ENCODE data around the gene TOE1.

TOE1 gene

GRCh38 chr1:45332346-45332720 lies 7.6 kb upstream of the TOE1 start:
- no peak overlapping the region for H2BK120ac ChIP-seq (ENCODE audit: insufficient read depth, low read length, poor library complexity)
- H3K27ac ChIP-seq (ENCODE audit: low read depth, low read length), result no peak overlapping the region
- no peak overlapping the region for H4K91ac ChIP-seq (ENCODE audit: low read depth, low read length)
- no peak overlapping the region for H3K14ac ChIP-seq (ENCODE audit: low read length)
- H3K36me3 ChIP-seq (ENCODE audit: control insufficient read depth in 1 of 2, insufficient read depth in 2 of 2, low read length in 2 of 2), result peaks cover 16 to 20% of the 10 kb centered on the region in 2 experiments
- H3K18ac ChIP-seq (ENCODE audit: low read length), result no peak overlapping the region
- H3K9me3 ChIP-seq (ENCODE audit: insufficient read depth, low read depth, low read length), result peaks cover under 1% of the 10 kb centered on the region
- H3K4me3 ChIP-seq (ENCODE audit: low read depth, low read length), result no peak overlapping the region
- no peak overlapping the region for H2AFZ ChIP-seq (ENCODE audit: insufficient read depth, low read length, poor library complexity)
- no peak overlapping the region for H2AK5ac ChIP-seq (ENCODE audit: low read length)
- H2BK12ac ChIP-seq (ENCODE audit: low read length), result no peak overlapping the region
- no peaks in the 10 kb centered on the region for H3K79me2 ChIP-seq (ENCODE audit: control insufficient read depth, insufficient read depth, low read length, poor library complexity)
- H3K4me1 ChIP-seq (ENCODE audit: control insufficient read depth in 1 of 2, insufficient read depth in 2 of 2, low read length in 2 of 2), result peaks cover 21 to 34% of the 10 kb centered on the region in 2 experiments
- DNase-seq, result no peak
- WGBS (ENCODE audit: extremely low coverage, insufficient coverage, insufficient read length), result no CpG with 5 or more reads among the region's 10 CpGs
- no peak overlapping the region for H4K12ac ChIP-seq (ENCODE audit: low read depth, low read length)
- no peak overlapping the region for H4K8ac ChIP-seq (ENCODE audit: low read depth, low read length)
- no peaks in the 10 kb centered on the region for H3K27me3 ChIP-seq (ENCODE audit: insufficient read depth, low read length)
- H3K9ac ChIP-seq (ENCODE audit: low read length), result no peak overlapping the region
- H3K23ac ChIP-seq (ENCODE audit: low read length), result no peak overlapping the region
- peaks cover 4% of the 10 kb centered on the region for H3K79me1 ChIP-seq (ENCODE audit: low read length)
- no peak overlapping the region for H3K4me2 ChIP-seq (ENCODE audit: low read length)
- H2BK5ac ChIP-seq (ENCODE audit: low read depth, low read length, poor library complexity), result no peak overlapping the region
- H3K4ac ChIP-seq (ENCODE audit: low read depth, low read length), result no peak overlapping the region

- no peak overlapping the region for H4K8ac ChIP-seq (ENCODE audit: low read depth, low read length)
- H4K12ac ChIP-seq (ENCODE audit: low read depth, low read length), result no peak overlapping the region
- no peak overlapping the region for H2BK120ac ChIP-seq (ENCODE audit: insufficient read depth, low read length, poor library complexity)
- no peak overlapping the region for H3K14ac ChIP-seq (ENCODE audit: low read length)
- no peak overlapping the region for H3K4me2 ChIP-seq (ENCODE audit: low read length)
- H2AFZ ChIP-seq (ENCODE audit: insufficient read depth, low read length, poor library complexity), result no peak overlapping the region
- no CpG with 5 or more reads among the region's 9 CpGs for WGBS (ENCODE audit: extremely low coverage, insufficient coverage, insufficient read length)
- H3K9ac ChIP-seq (ENCODE audit: low read length), result no peak overlapping the region
- peaks cover 4% of the 10 kb centered on the region for H3K79me1 ChIP-seq (ENCODE audit: low read length)
- no peak overlapping the region for H4K91ac ChIP-seq (ENCODE audit: low read depth, low read length)
- H3K23ac ChIP-seq (ENCODE audit: low read length), result no peak overlapping the region
- H3K9me3 ChIP-seq (ENCODE audit: insufficient read depth, low read depth, low read length), result no peaks in the 10 kb centered on the region
- H2AK5ac ChIP-seq (ENCODE audit: low read length), result no peak overlapping the region
- peaks cover 14 to 20% of the 10 kb centered on the region in 2 experiments for H3K36me3 ChIP-seq (ENCODE audit: control insufficient read depth in 1 of 2, insufficient read depth in 2 of 2, low read length in 2 of 2)
- H3K27ac ChIP-seq (ENCODE audit: low read depth, low read length), result no peak overlapping the region
- peak in 1 of 2 donors; percentile 35 for DNase-seq
- no peaks in the 10 kb centered on the region for H3K27me3 ChIP-seq (ENCODE audit: insufficient read depth, low read length)
- H3K4me3 ChIP-seq (ENCODE audit: low read depth, low read length), result no peak overlapping the region
- H3K4ac ChIP-seq (ENCODE audit: low read depth, low read length), result no peak overlapping the region
- no peak overlapping the region for H2BK12ac ChIP-seq (ENCODE audit: low read length)
- no peak overlapping the region for H3K18ac ChIP-seq (ENCODE audit: low read length)
- H2BK5ac ChIP-seq (ENCODE audit: low read depth, low read length, poor library complexity), result no peak overlapping the region
- H3K79me2 ChIP-seq (ENCODE audit: control insufficient read depth, insufficient read depth, low read length, poor library complexity), result peaks cover 2% of the 10 kb centered on the region
- H3K4me1 ChIP-seq (ENCODE audit: control insufficient read depth in 1 of 2, insufficient read depth in 2 of 2, low read length in 2 of 2), result peaks cover 4 to 15% of the 10 kb centered on the region in 2 experiments
Measured at GRCh38 chr1:45334308-45335245, 5.4 kb upstream of the TOE1 start.

- H3K4me2 ChIP-seq (ENCODE audit: low read length), result no peak overlapping the region
- peaks cover 10% of the 10 kb centered on the region for H3K79me1 ChIP-seq (ENCODE audit: low read length)
- H2BK5ac ChIP-seq (ENCODE audit: low read depth, low read length, poor library complexity), result no peak overlapping the region
- no peaks in the 10 kb centered on the region for H3K27me3 ChIP-seq (ENCODE audit: insufficient read depth, low read length)
- H3K4me1 ChIP-seq (ENCODE audit: control insufficient read depth in 1 of 2, insufficient read depth in 2 of 2, low read length in 2 of 2), result peaks cover 6 to 15% of the 10 kb centered on the region in 2 experiments
- no CpG with 5 or more reads among the region's 4 CpGs for WGBS (ENCODE audit: extremely low coverage, insufficient coverage, insufficient read length)
- DNase-seq, result peak in 1 of 2 donors; percentile 66
- H3K4me3 ChIP-seq (ENCODE audit: low read depth, low read length), result no peak overlapping the region
- H3K14ac ChIP-seq (ENCODE audit: low read length), result no peak overlapping the region
- H2AK5ac ChIP-seq (ENCODE audit: low read length), result no peak overlapping the region
- peak overlapping the region; percentile 12 for H2BK12ac ChIP-seq (ENCODE audit: low read length)
- no peaks in the 10 kb centered on the region for H3K9me3 ChIP-seq (ENCODE audit: insufficient read depth, low read depth, low read length)
- H4K91ac ChIP-seq (ENCODE audit: low read depth, low read length), result peak overlapping the region; percentile 30
- no peak overlapping the region for H3K4ac ChIP-seq (ENCODE audit: low read depth, low read length)
- H2BK120ac ChIP-seq (ENCODE audit: insufficient read depth, low read length, poor library complexity), result no peak overlapping the region
- peaks cover 14 to 20% of the 10 kb centered on the region in 2 experiments for H3K36me3 ChIP-seq (ENCODE audit: control insufficient read depth in 1 of 2, insufficient read depth in 2 of 2, low read length in 2 of 2)
- no peak overlapping the region for H2AFZ ChIP-seq (ENCODE audit: insufficient read depth, low read length, poor library complexity)
- H3K9ac ChIP-seq (ENCODE audit: low read length), result no peak overlapping the region
- H3K27ac ChIP-seq (ENCODE audit: low read depth, low read length), result peak overlapping the region; percentile 48
- no peak overlapping the region for H4K12ac ChIP-seq (ENCODE audit: low read depth, low read length)
- H3K18ac ChIP-seq (ENCODE audit: low read length), result no peak overlapping the region
- H3K23ac ChIP-seq (ENCODE audit: low read length), result no peak overlapping the region
- H4K8ac ChIP-seq (ENCODE audit: low read depth, low read length), result no peak overlapping the region
- peaks cover 6% of the 10 kb centered on the region for H3K79me2 ChIP-seq (ENCODE audit: control insufficient read depth, insufficient read depth, low read length, poor library complexity)
Measured at GRCh38 chr1:45335855-45336324, 4.1 kb upstream of the TOE1 start.

GRCh38 chr1:45337630-45338325 lies 2.2 kb upstream of the TOE1 start:
- Histone ChIP-seq H4K8ac (ENCODE audit: low read depth, low read length) (no peak overlapping the region), H3K4me1 (ENCODE audit: control insufficient read depth in 1 of 2, insufficient read depth in 2 of 2, low read length in 2 of 2) (peaks cover 10 to 15% of the 10 kb centered on the region in 2 experiments), H3K4me2 (ENCODE audit: low read length) (no peak overlapping the region), H4K91ac (ENCODE audit: low read depth, low read length) (no peak overlapping the region), H3K79me2 (ENCODE audit: control insufficient read depth, insufficient read depth, low read length, poor library complexity) (peaks cover 6% of the 10 kb centered on the region), H3K14ac (ENCODE audit: low read length) (no peak overlapping the region), H2BK5ac (ENCODE audit: low read depth, low read length, poor library complexity) (no peak overlapping the region), H3K27ac (ENCODE audit: low read depth, low read length) (no peak overlapping the region), H3K23ac (ENCODE audit: low read length) (no peak overlapping the region), H3K18ac (ENCODE audit: low read length) (no peak overlapping the region), H2AFZ (ENCODE audit: insufficient read depth, low read length, poor library complexity) (no peak overlapping the region), H3K79me1 (ENCODE audit: low read length) (peaks cover 10% of the 10 kb centered on the region), H2BK120ac (ENCODE audit: insufficient read depth, low read length, poor library complexity) (no peak overlapping the region), H3K36me3 (ENCODE audit: control insufficient read depth in 1 of 2, insufficient read depth in 2 of 2, low read length in 2 of 2) (peaks cover 6 to 17% of the 10 kb centered on the region in 2 experiments), H2AK5ac (ENCODE audit: low read length) (no peak overlapping the region), H2BK12ac (ENCODE audit: low read length) (no peak overlapping the region), H3K27me3 (ENCODE audit: insufficient read depth, low read length) (no peaks in the 10 kb centered on the region), H3K9ac (ENCODE audit: low read length) (no peak overlapping the region), H3K9me3 (ENCODE audit: insufficient read depth, low read depth, low read length) (no peaks in the 10 kb centered on the region), H3K4ac (ENCODE audit: low read depth, low read length) (no peak overlapping the region), H3K4me3 (ENCODE audit: low read depth, low read length) (no peak overlapping the region), H4K12ac (ENCODE audit: low read depth, low read length) (no peak overlapping the region)
- DNase-seq, result no peak
- WGBS (ENCODE audit: extremely low coverage, insufficient coverage, insufficient read length), result no CpG with 5 or more reads among the region's 3 CpGs
